G401.6 (cell line): Measurements from ENCODE around the gene PLCH2.
"Not testable (repeated sequence)": the region's sequence is repeated elsewhere in the genome, so short reads cannot be mapped to it uniquely, and the experiment has no call there.

ENCODE experiments used
- FAIRE-seq: peaks from 2 replicates; lab custom pipeline; 2012; peaks lifted over from hg19 to GRCh38; lab: Jason Lieb, UNC

The PLCH2 gene

GRCh38 chr1:2476061-2476999 lies at the start of gene PLCH2:
TSS of gene PLCH2 (plus strand) at chr1:2476289. CDS start at chr1:2476589, 300 bp downstream.
- FAIRE-seq, result no peak

DNA sequence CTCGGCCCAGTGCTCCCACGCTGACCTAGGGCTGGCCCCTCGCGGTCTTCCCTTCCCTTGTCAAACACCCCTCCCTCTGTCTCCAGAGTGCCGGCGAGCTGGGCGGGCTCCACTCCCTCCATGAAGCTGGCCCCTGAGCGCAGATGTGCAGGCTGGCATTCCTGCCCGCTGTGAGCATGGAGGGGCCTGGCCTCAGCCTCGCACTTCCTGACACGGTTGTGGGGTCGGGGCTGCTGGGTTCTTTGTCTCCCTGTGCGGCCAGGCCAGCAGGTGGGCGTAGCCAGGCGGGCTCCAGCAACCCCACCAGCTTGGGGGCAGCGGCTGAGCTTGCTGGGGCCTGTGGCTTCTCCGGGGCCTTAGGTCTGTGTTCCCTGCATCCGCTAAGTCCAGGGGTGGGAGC lies 49.5 kb upstream of the PLCH2 start:
- no peak for FAIRE-seq

- no peak for FAIRE-seq
These were observed 49.0 kb upstream of the PLCH2 start for GRCh38 chr1:2427051-2427450.

DNA sequence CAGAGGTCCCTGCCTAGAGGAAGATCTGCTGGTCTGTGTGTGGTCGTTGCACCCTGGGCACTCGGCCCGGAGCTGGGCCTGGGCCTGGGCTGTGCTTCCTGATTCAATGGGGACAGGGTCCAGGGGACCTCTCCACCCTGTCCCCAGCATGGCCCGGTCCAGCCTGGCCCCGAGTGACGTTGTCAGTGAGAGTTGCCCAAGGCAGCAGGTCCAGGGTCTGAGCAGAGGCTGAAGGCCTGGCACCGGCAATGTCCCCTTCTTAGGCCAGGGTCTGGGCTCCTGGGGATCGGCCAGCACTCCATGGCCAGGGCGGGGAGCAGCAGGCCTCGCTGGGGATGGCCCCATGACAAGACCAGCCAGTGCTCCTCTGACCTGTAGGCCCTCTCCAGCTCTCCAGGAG lies 48.1 kb upstream of the PLCH2 start:
- FAIRE-seq, result no peak

DNA sequence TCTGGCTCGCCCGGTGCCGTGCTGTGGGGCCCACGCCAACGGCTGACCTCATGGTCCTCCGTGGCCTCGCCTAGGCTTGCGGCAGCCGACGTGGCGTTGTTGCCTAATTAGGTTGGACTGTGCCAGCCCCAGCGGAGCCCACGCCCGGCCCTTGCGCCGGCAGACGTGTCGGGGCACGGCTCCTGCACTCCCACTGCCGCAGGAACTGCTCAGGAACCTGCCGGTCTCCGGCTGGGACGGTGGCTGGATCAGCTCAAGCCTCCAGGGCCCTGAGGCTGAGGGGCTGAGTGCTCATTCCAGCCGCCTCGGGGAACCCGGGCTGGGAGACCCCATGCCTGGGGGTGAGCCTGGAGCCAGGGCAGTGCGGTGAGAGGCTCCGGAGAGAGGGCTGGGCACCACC lies 47.6 kb upstream of the PLCH2 start:
- FAIRE-seq, result no peak

DNA sequence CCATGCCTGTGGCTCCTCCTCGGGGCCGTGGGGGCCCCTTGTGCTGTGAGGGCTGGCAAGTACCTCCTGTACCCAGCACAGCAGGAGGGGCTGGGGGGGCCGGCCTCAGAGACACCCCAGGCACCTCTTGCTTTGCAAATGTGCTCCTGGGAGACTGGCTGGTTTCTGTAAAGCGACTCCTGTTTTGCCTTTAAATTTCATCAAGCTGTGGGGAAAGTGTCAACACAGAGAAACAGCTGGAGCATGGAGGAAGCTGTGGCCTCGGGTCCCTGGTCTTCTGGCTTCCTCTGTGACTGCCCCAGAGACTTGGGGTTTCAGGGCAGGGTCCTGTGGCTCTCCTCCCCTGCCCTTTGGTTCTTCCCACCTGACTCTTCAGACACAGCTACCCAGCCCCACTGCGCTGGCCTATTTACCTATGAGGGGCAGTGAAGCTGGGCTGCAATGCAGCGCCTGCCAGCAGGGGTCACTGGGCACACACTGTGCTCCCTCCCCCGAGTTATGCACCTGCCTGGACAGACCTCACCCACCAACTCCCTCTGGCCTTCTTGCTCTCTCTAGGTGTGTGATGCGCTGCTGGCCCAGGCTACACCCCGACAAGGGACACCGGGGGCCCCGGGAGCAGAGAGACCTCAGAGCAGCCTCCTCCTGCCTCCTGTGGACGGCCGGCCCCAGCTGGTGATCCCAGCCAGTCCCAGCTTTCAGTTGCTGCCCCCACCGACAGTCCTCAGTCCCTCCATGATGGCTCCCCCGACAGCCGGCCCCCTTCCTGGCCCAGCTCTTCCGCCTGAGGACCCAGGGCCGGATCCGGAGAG lies 46.1 kb upstream of the PLCH2 start:
- FAIRE-seq, result no peak

- FAIRE-seq, result no peak
These were observed 45.5 kb upstream of the PLCH2 start for GRCh38 chr1:2430592-2430973.

DNA sequence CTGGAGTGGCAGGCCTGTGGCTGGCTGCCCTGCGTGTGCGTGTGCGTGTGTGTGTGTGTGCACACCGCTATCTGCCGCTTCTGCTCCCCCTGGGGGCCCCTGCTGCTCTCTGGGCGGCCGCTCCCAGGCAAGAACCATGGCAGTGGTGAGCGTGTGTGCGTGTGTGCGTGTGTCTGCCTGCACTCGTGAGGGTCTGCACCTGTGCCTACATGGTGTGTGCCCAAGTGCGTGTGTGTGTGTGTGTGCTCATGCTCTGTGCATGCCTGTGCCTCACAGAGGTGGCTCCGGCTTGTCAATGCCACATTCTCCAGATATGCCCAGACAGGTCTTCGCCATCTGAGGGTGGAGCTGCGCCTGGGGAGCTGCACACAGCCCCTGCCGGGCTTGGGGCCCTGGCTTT lies 45.0 kb upstream of the PLCH2 start:
- FAIRE-seq, result no peak

DNA sequence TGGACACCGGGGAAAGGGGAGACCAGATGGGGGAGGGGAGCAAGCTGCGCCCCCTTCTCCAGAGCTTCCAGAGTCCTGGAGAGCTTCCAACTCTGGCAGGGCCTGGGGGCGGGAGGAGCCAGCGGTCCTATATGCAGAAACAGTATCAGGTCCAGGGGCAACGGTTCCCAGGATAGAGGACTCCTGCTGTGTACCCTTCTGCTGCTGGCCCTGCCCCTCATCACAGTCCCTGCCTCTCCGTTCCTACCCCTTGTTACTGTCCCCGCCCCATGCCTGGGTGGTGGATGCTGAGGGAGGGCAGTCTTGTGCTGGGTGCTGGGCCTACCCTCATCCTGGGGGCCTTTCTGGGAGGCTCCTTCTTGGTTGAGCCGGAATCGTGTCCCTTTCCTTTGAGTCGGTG lies 44.6 kb upstream of the PLCH2 start:
- no peak for FAIRE-seq

DNA sequence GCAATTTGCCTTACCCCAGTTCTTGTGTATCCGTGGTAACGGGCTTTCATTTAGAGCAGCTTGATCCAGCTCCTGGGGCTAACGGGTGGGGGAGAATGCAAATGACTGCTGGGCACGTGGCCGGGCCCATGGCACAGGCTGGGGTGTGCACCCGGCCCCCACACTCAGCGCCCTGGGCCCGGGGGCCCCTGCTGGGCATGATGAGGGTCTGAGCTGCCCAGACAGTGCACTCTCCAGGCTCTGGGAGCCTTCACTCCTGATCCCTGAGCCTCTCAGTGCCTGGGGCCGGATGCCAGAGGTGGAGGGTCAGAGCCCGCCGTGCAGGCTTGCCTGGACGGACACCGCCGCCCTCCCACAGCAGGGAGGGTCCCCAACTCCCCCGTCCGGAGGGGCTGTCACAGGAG lies 43.6 kb upstream of the PLCH2 start:
- FAIRE-seq, result no peak

- FAIRE-seq, result no peak
These were observed 42.9 kb upstream of the PLCH2 start for GRCh38 chr1:2433196-2433595.

- no peak for FAIRE-seq
These were observed 42.0 kb upstream of the PLCH2 start for GRCh38 chr1:2433936-2434655.

DNA sequence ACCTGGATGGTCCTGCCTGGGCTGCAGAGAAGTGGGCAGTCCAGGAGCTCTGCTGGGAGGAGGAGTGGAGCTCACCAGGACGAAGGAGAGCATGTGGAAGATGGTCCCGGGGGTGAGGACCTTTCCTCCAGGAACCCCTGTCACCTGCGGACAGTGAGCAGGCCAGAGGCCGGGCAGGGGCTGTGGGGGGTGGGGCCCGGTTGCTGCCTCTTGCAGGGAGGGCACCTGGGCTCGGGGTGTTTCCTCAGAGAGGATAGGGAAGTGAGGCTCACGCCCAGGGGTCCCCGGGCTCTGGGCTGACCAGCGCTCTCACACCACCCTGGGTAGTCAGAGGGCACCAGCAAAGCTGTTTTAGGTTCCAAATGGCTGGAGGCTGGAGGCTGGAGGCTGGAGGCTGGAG lies 41.0 kb upstream of the PLCH2 start:
- FAIRE-seq, result no peak

DNA sequence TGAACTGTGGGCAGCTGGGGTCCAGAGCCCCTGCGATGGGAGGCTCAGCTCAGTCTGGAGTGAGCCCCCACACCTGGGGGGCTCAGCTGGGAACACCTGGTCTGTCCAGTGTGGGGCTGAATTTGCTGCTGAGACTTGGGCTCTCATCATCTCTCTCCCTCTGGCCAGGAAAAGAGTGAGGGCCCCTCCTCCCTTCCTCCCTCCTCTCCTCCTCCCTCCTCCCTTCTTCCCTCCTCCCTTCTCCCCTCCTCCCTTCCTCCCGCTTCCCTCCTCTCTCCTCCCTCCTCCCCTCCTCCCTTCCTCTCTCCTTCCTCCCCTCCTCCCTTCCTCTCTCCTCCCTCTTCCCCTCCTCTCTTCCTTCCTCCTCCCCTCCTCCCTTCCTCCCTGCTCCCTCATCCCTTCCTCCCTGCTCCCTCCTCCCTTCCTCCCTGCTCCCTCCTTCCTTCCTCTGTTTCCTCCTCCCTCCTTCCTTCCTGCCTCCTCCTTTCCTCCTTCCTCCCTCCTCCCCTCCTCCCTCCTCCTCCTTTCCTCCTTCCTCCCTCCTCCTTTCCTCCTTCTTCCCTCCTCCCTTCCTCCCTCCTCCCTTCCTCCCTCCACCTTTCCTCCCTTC lies 40.2 kb upstream of the PLCH2 start:
- no peak for FAIRE-seq

- no peak for FAIRE-seq
These were observed 39.2 kb upstream of the PLCH2 start for GRCh38 chr1:2436876-2437275.

- FAIRE-seq, result no peak
These were observed 38.5 kb upstream of the PLCH2 start for GRCh38 chr1:2437617-2438016.

DNA sequence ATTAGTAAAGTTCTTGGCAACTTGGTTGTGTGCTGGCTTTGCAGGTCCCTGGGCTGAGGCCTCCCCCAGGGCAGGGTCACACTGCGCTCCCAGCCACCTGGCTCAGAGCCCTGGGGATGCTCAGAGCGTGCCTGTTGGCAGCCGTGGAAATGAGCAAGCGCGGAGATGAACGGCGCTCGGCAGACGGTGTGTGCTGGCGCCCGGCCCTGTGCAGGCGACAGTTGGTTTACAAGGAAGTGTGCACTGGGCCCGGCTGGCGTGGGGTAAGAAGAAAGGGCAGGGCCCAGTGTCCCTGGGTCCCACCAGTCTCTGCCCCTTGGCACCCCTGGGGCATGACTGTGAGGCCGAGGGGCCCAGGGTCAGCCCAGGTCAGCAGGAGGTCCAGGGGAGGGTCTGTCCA lies 38.1 kb upstream of the PLCH2 start:
- no peak for FAIRE-seq

- FAIRE-seq, result no peak
These were observed 37.4 kb upstream of the PLCH2 start for GRCh38 chr1:2438641-2439040.

DNA sequence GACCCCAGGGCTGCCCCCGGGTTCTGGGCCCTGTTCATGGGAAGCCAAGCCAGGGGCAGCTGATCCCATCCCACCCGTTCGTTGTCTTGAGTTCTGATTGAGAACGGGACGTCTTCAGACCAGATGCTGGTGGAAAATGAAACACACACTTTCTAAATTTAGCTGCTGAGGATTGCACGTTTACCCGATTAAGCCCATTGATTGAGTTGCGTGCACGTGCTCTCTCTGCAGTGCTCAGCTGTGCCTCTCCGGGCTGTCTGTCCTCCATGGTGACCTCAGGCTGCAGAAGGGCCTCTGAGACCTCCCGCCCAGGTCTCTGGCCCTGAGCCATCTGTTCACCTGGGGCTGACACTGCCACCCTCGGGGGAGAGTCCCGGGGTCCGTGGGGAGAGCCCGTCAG lies 36.7 kb upstream of the PLCH2 start:
- no peak for FAIRE-seq

DNA sequence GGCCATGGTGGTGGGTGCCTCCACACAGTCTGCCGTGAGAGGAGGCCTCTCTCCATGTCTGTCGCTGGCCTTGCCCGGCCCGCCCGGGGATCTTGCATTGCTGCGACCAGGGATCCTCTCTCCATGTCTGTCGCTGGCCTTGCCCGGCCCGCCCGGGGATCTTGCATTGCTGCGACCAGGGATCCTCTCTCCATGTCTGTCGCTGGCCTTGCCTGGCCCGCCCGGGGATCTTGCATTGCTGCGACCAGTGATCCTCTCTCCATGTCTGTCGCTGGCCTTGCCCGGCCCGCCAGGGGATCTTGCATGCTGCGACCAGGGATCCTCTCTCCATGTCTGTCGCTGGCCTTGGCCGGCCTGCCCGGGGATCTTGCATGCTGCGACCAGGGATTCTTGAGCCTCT lies 35.7 kb upstream of the PLCH2 start:
- not testable (repeated sequence) for FAIRE-seq

GRCh38 chr1:2441746-2442145 lies 34.3 kb upstream of the PLCH2 start:
- no peak for FAIRE-seq

DNA sequence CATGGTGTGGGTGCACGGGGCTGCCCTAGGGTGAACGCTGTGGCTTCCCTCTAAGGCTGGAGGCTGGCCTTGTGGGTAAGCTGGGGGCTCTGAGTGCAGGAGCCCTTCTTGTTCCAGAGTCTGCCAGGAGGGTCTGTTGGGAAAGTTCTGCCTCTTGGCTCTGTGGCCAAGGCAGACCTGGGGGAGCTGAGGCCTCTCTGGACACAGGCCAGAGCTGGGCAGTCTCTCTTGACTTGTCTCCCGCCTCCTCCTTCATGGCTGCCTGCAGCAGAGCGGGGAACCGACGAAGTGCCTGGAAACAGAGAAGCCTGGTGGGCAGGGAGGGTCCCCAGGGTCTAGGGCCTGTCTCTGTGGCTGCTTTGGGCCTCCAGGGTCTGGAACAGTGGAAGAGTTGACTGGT lies 33.4 kb upstream of the PLCH2 start:
- FAIRE-seq, result no peak
